GM12891 (cell line): ENCODE measurements around the gene GALNT13.

Experiments
- PAX5 ChIP-seq: IDR thresholded peaks from 2 replicates; pipeline ENCODE4 v1.6.1; 2011; ENCODE audit warnings: low read length, moderate library complexity, mild to moderate bottlenecking; ENCODE audit not compliant: insufficient read depth, severe bottlenecking
- POLR2A ChIP-seq: IDR thresholded peaks from 2 replicates; pipeline ENCODE4 v1.6.1; 2011; ENCODE audit warnings: low read depth, low read length, control low read depth
- POLR2AphosphoS5 ChIP-seq: IDR thresholded peaks from 2 replicates; pipeline ENCODE4 v1.6.1; 2011; ENCODE audit warnings: low read depth, low read length, control low read depth
- POU2F2 ChIP-seq: IDR thresholded peaks from 2 replicates; pipeline ENCODE4 v1.6.1; 2011; ENCODE audit warnings: low read depth, mild to moderate bottlenecking, control low read depth, low read length, moderate library complexity
- SPI1 ChIP-seq: IDR thresholded peaks from 2 replicates; pipeline ENCODE4 v1.6.1; 2011; ENCODE audit warnings: low read depth, low read length, control low read depth
- TAF1 ChIP-seq: IDR thresholded peaks from 2 replicates; pipeline ENCODE4 v1.6.1; 2011; ENCODE audit warnings: low read depth, low read length, control low read depth

DNA sequence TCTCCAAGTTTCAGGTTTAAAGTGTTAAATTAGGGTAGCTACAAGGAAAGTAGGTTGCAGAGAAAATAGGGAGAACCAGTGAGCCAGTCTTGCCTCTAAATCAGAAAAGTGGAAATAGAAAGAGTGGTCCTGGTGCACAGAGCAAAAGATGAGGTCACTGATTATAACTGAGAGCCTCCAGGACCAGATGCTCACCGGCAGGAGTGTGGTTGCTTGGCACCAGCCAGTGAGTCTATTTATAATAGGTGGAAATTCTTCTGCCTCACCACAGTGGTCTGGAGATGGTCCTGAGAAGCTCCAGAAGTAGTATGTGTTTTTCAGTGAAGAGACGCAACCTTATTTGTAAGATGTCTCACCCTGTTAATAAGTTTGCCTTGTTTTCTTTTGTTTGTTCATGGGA lies 452.9 kb downstream of the GALNT13 start:
- TF ChIP-seq POLR2A (no peak), TAF1 (no peak), POLR2AphosphoS5 (no peak), SPI1 (no peak), PAX5 (no peak), POU2F2 (no peak)
